LNCAP (cell line): ENCODE data around the gene TRPC4AP.

Experiments
- TF ChIP-seq, protein P1 (sequence below): fragments of 450-650 bp; IDR thresholded peaks from 2 replicates; pipeline ENCODE4 v1.5.1; 2017; ENCODE audit warnings: mild to moderate bottlenecking

Gene TRPC4AP

DNA sequence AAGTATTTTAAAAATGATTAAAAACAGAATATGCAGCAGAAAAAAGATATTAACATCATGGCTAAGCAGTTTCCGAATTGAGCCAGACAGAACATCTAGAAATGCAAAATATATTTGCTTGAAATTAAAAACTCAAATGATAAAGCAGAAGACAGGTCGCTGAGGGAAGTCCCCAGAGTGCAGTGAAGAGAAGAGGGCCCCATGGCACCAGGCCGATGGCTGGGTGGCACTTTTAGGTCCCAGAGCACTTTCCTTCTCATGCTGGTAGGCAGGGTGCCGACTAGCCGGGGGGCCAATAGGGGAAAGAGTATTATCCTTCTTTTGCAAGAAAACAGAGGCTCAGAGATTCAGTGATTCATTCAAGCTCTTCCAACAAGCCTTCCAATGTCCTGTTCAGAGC lies 78.1 kb downstream of the TRPC4AP start:
- TF ChIP-seq, protein P1, sequence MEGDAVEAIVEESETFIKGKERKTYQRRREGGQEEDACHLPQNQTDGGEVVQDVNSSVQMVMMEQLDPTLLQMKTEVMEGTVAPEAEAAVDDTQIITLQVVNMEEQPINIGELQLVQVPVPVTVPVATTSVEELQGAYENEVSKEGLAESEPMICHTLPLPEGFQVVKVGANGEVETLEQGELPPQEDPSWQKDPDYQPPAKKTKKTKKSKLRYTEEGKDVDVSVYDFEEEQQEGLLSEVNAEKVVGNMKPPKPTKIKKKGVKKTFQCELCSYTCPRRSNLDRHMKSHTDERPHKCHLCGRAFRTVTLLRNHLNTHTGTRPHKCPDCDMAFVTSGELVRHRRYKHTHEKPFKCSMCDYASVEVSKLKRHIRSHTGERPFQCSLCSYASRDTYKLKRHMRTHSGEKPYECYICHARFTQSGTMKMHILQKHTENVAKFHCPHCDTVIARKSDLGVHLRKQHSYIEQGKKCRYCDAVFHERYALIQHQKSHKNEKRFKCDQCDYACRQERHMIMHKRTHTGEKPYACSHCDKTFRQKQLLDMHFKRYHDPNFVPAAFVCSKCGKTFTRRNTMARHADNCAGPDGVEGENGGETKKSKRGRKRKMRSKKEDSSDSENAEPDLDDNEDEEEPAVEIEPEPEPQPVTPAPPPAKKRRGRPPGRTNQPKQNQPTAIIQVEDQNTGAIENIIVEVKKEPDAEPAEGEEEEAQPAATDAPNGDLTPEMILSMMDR, result no peak

DNA sequence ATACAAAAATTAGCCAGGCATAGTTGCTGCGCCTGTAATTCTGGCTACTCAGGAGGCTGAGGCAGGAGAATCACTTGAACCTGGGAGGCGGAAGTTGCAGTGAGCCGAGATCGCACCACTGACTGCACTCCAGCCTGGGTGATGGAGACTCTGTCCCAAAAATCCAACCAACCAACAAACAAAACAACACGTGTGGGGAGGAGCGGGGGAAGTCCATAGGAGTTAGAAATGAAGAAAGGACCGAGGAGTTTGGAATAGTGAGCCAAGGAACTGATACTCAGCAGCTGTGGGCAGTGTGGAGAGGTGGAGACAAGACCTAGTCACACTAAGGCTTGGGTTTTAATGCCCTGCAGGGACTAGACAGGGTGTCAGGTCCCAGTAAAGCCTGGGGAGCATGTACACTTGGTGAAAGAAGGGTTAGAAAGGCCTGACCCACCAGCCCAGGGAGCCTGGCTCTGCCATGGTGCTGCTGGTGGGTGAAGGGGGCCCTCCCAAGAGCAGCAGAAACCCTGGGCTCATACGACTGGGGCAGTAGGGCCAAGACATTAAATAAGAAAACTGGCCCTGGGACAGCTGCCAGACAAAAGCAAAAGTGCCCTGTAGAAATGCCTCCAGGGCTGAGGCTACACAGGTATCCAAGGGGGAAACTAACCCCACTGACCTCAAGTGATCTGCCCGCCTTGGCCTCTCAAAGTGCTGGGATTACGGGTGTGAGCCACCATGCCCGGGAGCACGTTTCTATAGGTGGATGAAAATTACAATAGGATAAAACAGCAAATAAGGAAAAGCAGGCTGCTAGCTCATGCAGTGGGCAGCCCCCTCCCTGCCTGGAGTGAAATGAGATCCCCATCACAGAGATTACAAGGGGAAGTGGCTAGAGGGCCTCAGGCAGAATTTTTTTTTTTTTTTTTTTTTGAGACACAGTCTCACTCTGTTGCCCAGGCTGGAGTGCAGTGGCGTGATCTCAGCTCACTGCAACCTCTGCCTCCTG lies 78.9 kb downstream of the TRPC4AP start:
- TF ChIP-seq, protein P1, result no peak

DNA sequence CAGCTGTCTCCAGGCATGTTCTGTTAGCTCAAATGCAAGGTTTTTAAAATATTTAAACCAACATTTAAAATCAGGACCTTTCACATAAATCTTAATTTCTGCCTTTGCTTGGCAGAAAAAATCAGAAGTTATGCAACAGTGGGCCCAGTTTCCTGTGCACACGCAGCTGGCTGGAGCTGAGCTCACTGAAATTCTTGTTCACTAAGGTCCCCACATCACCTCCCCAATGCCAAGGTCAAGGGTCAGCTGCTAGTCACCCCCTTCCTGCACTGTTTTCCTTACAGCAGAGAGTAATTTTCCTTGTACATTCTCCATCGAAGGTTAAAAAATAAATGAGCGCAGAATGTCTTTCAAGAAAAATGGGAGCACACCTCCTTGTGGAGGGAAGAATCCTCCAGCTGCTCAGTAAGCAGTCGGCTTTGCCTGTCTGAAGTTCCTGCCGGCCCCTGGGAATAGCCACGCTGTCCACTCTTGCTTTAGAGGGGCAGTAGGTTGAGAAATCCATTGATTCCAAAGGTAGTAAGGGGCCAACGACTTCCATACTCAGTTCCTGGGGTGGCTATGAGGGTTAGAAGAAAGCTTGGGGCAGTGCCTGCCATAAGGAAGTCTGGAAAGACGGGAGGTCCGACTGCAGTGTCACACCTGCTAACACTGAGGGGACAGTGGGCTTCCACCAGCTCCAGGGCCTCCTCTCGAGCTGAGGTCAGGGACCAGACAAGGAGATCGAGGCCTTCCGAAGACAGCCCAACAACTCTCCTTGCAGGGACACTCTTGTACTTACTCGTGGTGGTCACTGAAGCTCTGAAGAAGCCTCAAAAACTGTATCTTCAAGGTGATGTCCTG lies 80.2 kb downstream of the TRPC4AP start:
- TF ChIP-seq, protein P1, result no peak

DNA sequence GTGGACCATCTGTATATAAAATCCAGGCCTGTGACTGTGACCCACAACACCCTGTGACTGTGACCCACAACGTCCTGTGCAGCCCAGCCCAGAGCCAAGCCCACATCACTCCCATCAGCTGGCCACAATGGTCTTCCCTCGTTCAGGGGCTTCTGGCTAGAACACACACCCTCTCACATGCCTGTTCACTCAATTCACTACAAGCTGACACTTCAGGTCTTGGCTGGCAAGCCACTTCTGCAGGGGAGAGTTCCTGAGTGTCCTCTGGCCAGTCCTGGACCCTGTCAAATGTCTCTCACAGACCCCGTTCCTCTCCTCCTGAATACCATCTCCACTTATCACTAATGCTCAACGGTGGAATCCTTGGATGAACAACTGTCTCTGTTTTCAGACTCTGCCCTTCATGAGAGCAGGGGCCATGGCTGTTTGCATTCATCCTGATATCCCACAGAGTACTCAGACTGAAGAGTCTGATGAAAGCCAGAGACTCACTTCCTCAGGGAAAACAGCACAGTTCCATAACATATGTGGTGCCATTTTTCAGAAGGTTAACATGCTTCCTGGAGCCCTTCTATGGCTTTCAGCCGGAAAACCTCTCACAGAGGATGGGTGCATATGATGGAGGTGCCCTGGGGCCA lies 80.9 kb downstream of the TRPC4AP start:
- TF ChIP-seq, protein P1, result no peak

DNA sequence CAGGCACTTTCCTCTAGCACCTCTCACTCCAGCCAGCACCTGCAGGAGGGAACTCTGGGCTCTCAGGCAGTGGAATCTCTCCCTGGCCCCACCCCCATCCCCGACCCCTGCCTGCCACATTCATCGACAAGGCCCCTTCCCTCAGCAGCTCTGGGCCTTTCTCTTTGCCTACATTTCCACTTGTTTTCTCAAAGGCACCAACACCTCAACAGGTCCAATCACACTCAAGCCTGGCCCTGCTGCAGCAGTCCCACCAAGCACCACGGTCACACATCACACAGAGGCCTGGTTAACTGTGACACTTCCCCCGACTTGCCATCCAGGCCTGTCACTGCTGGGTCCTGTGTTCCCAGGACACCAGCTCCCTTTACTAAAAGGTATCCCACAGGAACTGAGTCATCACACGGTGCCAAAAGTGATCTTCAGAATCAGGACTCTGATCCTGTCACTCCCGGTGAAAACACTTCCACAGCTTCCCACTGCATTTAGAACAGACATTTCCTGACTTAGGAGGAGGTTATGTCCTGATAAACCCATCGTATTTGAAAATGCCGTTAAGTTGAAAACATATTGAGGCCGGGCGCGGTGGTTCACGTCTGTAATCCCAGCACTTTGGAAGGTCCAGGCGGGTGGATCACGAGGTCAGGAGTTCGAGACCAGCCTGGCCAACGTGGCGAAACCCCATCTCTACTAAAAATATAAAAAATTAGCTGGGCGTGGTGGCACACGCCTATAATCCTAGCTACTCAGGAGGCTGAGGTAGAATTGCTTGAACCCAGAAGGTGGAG lies 82.0 kb downstream of the TRPC4AP start:
- TF ChIP-seq, protein P1, result no peak

DNA sequence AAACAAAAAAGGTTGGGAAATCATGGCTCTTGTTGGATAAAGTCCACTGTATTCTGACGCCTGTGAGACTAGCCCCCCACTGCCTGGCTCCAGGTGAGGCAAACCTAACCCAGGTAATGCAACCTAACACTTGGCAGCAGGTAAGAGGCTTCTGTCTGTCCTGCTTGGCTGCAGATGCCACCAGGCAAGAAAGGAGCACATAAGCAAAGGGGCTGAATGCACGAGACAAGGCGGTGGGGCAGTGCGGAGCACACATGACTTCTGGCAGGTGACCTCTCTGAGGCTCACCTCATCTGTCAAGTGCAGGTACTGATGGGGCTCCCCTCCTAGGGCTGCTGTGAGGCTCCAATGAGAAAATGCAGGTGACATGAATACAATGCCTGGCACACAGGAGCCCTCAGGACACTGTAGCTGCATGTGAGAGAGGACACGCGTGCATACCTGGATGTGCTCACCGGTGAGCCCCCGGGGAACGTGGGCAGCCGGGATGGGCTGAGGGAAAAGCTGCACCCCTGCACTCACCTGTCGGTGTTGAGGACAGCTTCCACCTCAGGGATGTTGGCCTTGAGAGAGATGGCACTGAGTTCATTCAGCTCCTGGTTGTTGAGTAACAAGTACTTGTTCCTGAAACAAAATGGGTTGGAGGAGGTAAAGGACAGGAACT lies 82.8 kb downstream of the TRPC4AP start:
- TF ChIP-seq, protein P1, result no peak
